ENCODE results near the gene KIAA1671. TPM values are rescaled to one million over a fixed set of nuclear protein-coding genes. Genes with fewer than 3 reads are reported as not detected.

The KIAA1671 gene
- total RNA-seq, 4 donors from 2014 or later = 16.2 to 35.0 (median 21.7) TPM

DNA sequence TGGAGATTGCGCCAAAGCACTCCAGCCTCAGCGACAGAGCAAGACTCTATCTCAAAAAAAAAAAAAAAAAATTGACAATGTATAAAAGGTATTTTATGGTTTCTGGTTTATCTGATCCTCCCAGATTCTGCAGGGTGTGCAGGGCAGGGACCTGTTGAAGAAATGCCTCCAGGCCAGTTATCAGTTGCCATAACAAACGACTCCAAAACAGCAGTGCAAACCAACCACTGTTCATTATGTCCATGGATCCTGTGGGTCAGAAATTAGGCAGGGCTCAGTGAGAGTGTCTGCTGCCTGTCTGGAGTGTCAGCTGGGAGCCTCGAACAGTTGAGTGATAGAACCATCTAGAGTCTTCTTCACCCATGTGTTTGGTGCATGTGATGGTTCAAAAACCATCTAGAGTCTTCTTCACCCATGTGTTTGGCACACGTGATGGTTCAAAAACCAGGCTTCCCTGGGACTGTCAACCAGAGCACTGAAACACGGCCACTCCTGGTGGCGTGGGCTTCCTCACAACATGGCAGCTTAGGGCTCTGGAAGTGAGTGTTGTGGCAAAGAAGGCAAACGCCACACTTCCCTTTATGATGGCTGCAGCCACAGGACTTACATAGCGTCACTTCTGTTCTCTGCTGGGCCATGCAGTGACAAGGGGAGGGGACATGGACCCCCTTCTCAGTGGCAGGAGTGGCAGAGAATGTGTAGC lies 132.0 kb downstream of the KIAA1671 start:
- intact Hi-C loops (cut with DNase I; ENCODE audit: low total_unique reads) = no loop called here
- no peaks in the 10 kb centered on the region for H3K4me1 ChIP-seq
- no peak for TF ChIP-seq POLR2A (IDR thresholded peaks at IDR 0.05)
- no peak for TF ChIP-seq CTCF (IDR thresholded peaks at IDR 0.05 in 4 of 5, conservative IDR thresholded peaks at IDR 0.05 in 1 of 5)
- H3K27ac ChIP-seq = no peak overlapping the region
- H3K9me3 ChIP-seq = no peaks in the 10 kb centered on the region
- no peaks in the 10 kb centered on the region for H3K27me3 ChIP-seq
- DNase-seq (no peak), ATAC-seq (no peak)
- H3K36me3 ChIP-seq = no peaks in the 10 kb centered on the region
- no peak overlapping the region for H3K4me3 ChIP-seq
- in situ Hi-C loops (cut with MboI; ENCODE audit: low sequenced_read_pairs in 4 of 4) = no loop called here

- Histone ChIP-seq H3K36me3 (no peaks in the 10 kb centered on the region), H3K27me3 (no peaks in the 10 kb centered on the region), H3K4me1 (no peaks in the 10 kb centered on the region), H3K4me3 (no peak overlapping the region), H3K27ac (no peak overlapping the region), H3K9me3 (no peaks in the 10 kb centered on the region)
- TF ChIP-seq CTCF (IDR thresholded peaks at IDR 0.05 in 4 of 5, conservative IDR thresholded peaks at IDR 0.05 in 1 of 5) (no peak), POLR2A (IDR thresholded peaks at IDR 0.05) (no peak)
- in situ Hi-C loops (cut with MboI; ENCODE audit: low sequenced_read_pairs in 4 of 4) = no loop called here
- no peak for ATAC-seq
- intact Hi-C loops (cut with DNase I; ENCODE audit: low total_unique reads) = no loop called here
- DNase-seq = no peak
Measured at GRCh38 chr22:25085156-25085555, 132.6 kb downstream of the KIAA1671 start.

DNA sequence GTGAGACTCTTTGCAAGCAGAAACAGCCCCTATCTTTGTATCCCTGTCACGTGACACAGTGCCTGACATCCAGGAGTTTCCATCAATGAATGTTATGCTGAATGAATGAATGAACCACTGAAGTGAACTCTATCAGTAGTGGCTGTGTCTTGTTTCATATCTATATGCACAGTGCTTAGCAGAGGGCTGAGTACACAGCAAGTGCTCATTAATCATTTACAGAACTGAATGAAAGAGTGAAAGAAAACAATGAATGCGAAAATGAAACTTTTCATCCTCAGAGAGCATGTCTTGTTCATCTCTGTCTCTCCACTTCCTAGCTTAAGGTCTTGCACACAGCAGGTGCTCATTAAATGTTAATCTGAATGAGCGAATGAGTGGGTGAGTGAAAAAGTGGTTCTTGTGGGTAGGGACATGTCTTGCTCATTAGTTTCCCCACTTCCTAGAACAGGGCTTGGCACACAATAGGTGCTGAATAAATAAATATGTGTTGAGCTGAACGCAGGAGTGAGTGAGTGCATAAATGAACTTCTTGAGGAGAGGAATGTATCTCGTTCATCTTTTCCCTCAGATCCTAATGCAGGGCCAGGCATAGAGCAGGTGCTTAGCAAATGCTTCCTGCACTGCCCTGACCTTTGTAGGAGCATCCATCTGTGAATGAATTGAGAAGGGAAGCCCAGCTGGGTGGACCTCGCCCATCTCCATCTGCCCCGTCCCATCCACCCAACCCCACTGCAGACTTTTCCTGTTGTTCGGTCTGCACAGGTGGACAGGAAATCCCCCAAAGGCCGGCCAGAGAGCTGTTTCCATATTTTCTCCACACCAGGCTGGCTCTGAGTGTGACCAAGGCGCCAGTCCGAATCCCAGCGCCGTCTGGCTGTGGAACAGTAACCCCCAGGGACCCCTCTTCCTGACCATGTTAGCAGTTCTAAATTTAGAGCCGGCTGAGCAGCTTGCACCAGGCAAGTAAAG lies 133.7 kb downstream of the KIAA1671 start:
- no peak for TF ChIP-seq POLR2A (IDR thresholded peaks at IDR 0.05)
- no peak for TF ChIP-seq CTCF (IDR thresholded peaks at IDR 0.05 in 4 of 5, conservative IDR thresholded peaks at IDR 0.05 in 1 of 5)
- intact Hi-C loops (cut with DNase I; ENCODE audit: low total_unique reads) = no loop called here
- no peaks in the 10 kb centered on the region for H3K4me1 ChIP-seq
- no peak for DNase-seq
- H3K27ac ChIP-seq = no peak overlapping the region
- H3K27me3 ChIP-seq = no peaks in the 10 kb centered on the region
- H3K4me3 ChIP-seq = no peak overlapping the region
- ATAC-seq = peak; percentile 52 to 54
- no peaks in the 10 kb centered on the region for H3K36me3 ChIP-seq
- in situ Hi-C loops (cut with MboI; ENCODE audit: low sequenced_read_pairs in 4 of 4) = no loop called here
- H3K9me3 ChIP-seq = no peaks in the 10 kb centered on the region

DNA sequence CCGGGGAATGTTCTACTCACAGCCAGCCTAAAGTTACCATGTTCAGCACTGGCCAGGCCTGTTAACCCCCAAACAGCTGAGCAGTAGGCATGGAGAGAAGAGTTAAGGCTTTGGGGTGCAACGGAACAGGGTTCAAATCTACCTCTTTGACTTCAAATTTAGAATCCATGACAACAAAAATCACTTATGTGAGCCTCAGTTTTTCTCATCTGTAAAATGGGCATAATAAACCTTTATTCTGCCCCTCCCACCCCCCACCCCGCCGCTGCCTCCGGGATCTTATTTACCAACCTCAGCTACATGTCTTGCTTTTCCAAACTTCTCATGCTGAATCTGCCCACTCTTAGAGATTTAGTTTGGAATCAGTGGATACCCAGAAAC lies 134.4 kb downstream of the KIAA1671 start:
- no peak for TF ChIP-seq CTCF (IDR thresholded peaks at IDR 0.05 in 4 of 5, conservative IDR thresholded peaks at IDR 0.05 in 1 of 5)
- TF ChIP-seq POLR2A (IDR thresholded peaks at IDR 0.05) = no peak
- DNase-seq = no peak
- Histone ChIP-seq H3K27ac (no peak overlapping the region), H3K4me1 (no peaks in the 10 kb centered on the region), H3K9me3 (no peaks in the 10 kb centered on the region), H3K36me3 (no peaks in the 10 kb centered on the region), H3K27me3 (no peaks in the 10 kb centered on the region), H3K4me3 (no peak overlapping the region)
- intact Hi-C loops (cut with DNase I; ENCODE audit: low total_unique reads) (no loop called here), in situ Hi-C loops (cut with MboI; ENCODE audit: low sequenced_read_pairs in 4 of 4) (no loop called here)
- ATAC-seq = no peak
